Hematopoietic multipotent progenitor cell treated with erythropoietin and hydrocortisone succinate and interleukin-3 and kit ligand, for 15 days (in vitro differentiated cells): ENCODE results near the gene ATF2.

Experiments
- DNase-seq: peaks from one replicate; pipeline ENCODE4 v3.0.0-alpha.2; 2015; ENCODE audit warnings: low spot score

Gene ATF2

DNA sequence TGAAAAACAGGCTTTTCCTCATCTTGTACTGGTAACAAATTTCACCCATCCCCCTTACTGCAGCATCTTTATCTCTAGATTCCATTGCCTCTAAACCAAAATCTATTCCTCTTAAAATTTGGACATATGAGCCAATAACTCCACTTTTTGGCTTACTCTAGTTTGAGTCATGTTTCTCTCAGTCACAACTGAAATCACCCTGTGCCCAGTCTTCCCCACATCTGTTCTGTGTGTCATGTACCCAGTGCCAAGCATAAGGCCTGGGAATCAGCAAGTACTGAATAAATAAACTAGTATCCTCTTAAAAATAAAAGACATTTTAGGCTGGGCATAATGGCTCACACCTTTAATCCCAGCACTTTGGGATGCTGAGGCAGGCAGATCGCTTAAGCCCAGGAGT lies 142.1 kb downstream of the ATF2 start:
- DNase-seq, result no peak

- DNase-seq, result no peak
Measured at GRCh38 chr2:175025233-175025632, 142.8 kb downstream of the ATF2 start.

DNA sequence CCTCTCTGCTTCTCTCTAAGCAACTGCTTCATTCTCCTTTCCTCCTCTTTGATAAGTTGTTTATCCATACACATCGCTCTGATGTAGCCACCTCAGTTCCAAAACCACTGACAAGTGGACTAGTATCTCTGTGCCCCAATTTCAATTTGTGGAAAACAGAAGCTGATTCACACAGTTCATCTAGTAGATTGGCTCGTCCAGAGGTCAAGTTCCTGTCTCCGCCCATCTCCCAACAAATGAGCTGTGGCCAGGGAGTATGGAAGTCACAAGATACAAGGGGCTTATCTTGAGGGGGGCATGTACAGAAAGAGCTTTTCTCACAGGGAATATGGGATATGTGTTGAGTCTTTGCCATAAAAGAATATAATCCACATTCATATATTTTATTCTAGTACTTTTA lies 145.1 kb downstream of the ATF2 start:
- no peak for DNase-seq
